ENCODE results near the gene MYMX.
"Not testable (repeated sequence)": the region's sequence is repeated elsewhere in the genome, so short reads cannot be mapped to it uniquely, and the experiment has no call there.

Gene MYMX

GRCh38 chr6:44221291-44221960, 4.7 kb downstream of the MYMX start:
- peak; percentile 8 for DNase-seq

DNA sequence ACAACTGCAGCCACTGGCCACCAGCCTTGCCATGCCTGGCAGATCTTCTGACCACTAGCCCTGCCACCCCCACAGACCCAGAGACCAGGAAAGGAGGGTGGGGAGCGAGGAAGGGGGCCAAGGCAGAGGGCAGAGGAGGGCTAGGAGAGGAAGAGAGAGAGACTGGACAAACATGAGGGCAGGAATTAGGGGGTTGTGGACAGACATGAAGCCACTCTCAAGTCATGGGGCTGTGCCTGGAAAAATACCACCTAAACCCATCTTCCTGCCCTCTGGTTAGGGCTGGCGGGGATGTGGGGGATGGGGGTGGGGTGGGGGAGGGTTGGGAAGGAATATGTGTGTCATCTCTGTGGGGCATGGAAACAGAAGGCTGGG, 5.2 kb downstream of the MYMX start:
- no peak for DNase-seq

DNA sequence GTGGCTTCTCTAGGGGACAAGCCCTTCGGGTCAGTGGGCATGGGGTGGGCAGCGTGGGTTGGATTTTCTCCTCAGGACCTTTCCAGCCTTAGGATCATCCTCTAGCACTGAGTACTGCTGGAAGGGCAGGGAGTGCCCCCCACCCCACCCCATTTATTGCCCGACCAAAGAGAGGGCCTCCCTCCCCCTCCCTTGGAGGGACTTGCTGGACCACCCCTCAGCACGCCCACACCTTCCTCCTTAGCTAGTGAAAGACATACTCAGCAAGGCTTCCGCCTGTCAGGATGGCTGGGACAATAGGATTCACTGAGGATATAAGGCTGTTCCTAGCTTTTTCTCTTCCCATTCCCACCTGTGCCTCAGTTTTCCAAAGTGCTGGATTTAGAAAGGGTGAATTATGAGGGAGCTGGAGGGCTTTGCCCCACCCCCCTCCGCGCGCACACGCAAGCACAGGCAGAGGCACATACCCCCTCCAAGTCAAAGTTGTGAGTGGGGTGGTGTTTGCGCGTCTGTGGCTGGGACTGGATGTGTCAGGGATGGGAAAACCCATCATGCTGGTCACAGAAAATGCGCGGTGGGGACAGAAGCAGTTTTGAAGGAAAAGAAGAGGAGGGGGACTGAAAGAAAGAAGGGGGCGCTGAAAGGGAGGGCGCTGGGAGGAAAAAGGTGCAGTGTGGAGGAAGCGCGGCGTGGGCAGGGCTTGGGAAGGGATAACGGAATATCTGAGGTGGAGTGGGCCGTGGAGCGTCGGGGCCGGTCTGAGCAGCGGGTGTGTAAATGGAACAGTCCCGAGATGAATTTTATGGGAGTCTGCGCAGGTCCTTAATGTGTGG, 6.0 kb downstream of the MYMX start:
- DNase-seq = no peak

DNA sequence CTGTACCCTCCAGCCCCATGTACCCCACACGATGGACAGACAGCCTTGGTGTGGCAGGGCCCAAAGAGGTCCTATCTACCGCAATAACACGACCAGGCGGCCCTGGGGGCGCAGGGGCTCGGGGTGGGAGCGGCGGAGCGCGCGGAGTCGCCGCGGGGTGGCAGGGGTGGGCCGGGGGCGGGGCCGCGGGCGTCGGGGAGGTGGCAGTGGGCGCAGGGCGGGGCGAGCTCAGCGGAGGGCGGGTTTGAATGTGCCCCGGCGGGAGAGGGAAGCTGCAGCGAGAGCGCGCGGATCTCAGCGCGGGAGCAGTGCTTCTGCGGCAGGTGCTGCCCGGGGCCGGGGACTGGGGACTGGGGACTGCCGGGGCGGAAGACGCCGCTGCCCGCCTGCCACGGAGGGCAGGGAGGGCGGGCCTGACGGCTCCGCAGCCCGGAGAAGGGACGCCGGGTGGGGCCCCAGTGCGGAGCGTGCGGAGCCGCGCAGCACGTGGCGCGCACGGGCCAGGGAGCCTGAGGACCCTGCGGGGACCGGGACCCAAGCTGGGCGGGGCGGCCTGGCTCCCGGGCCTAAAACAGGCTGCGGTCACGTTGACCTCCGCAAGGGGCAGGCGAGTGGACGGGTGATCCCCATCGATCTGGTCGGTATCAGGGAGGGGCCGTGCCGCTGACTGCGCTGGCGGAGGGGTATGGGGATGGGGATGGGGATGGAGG, 6.7 kb downstream of the MYMX start, which contains the start of gene SLC29A1:
Gene SLC29A1 (plus strand): TSS at position 277 of the 710 bp plus-strand sequence. CDS start 3,719 bp downstream, outside the sequence.
- DNase-seq = no peak

GRCh38 chr6:44224029-44224964, 7.6 kb downstream of the MYMX start:
- no peak for DNase-seq

DNA sequence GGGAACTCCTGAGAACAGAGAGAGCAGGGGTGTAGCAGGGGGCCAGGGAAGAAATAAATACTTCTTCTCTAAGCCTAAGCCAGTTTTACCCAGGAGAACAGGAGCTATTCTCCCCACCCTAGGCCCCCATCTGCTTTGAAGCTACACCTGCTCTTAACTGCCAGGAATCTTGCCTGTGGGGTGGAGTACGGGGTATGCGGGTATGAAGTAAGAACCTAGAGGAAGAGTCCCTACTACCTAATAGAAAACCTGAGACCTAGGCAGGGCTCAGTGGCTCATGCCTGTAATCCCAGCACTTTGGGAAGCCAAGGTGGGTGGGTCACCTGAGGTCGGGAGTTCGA, 8.2 kb downstream of the MYMX start:
- DNase-seq = no peak

GRCh38 chr6:44225579-44226325, 9.0 kb downstream of the MYMX start:
- DNase-seq = no peak

DNA sequence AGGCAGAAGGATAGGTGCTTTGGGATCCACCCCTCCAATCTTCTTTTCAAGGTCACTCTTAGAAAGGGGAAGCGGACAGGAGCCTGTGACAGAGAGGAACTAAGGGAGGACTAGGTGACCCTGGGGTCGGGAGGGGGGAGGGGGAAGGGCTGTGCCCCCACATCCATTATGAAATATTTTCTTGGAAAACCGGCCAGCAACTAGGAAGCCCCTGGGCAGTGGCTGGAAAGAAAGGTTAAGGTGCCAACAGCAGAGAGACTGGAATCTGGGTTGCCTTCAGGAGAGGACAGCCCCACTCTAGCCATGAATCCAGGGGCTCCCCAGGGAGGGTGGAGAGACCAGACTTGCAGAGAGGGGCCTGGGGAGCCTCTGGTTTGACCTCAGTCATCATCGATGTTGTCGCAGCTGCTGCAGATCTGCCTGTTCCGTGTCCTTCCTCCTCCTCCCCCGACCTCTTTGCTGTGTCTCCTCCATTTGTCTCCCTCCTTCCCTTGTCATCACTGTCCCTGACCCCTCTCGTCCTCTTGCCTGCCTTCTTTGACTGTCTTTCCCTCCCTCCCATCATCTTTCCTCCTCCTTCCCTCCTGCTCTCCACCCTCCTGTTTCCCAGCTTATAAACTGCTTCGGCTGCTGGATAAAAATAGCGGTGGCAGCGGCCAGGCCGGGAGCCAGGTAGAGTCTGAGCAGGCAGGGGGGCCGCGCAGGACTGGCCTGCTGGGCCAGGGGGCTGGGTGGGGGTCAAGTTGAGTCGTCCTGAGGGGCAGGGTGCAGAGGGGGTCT, 9.8 kb downstream of the MYMX start:
- DNase-seq = no peak

DNA sequence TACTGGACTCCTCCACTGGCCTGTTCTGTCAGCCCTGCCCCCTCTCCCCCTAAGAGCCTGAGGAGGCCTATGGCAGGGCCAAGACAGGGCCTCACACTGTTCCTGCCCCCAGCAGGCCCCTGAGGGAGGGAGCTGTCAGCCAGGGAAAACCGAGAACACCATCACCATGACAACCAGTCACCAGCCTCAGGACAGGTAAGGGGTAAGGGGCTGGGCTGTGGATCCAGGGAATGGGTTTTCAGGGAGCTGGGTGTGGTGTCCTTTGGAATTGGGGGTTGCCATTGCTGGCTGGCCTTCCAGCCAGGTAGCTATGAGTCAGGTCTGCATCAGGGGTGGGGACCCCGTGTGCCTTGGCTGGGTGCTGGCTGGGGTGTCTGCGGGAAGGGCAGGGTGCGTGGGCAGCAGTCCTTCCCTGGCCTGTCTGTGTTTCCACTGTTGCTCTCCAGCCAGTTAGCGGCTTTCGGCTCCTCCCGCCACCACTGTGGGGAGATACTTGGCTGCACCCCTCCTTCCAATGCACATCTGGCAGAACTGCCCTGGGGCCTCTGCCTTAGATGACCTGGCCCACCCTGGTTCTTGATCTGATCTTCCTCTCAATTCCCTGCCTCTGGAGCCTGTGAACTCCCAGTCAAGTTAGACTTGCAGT, 10.5 kb downstream of the MYMX start:
- DNase-seq = no peak

DNA sequence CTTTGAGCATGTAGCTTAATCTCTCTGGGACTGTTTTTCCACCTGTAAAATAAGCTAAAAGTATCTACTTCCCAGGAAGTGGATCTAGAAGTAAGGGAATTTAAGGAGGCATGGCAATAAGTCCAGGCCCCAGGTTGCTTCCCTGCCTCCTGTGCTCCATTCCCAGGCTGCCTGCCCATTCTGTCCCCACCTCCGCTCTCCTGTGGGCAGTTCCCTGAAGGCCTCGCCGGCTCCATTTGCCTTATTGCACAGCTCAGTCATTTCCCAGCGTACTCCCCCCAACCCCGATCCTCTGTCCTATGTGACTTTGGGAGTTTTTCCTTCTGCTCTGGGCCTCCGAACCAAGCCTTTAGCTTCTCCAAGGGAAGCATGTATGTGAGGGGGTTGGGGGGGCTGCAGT, 11.3 kb downstream of the MYMX start:
- DNase-seq = no peak

- DNase-seq = no peak
Measured at GRCh38 chr6:44228433-44228832, 11.7 kb downstream of the MYMX start.

GRCh38 chr6:44228836-44229235, 12.1 kb downstream of the MYMX start:
- DNase-seq = no peak

DNA sequence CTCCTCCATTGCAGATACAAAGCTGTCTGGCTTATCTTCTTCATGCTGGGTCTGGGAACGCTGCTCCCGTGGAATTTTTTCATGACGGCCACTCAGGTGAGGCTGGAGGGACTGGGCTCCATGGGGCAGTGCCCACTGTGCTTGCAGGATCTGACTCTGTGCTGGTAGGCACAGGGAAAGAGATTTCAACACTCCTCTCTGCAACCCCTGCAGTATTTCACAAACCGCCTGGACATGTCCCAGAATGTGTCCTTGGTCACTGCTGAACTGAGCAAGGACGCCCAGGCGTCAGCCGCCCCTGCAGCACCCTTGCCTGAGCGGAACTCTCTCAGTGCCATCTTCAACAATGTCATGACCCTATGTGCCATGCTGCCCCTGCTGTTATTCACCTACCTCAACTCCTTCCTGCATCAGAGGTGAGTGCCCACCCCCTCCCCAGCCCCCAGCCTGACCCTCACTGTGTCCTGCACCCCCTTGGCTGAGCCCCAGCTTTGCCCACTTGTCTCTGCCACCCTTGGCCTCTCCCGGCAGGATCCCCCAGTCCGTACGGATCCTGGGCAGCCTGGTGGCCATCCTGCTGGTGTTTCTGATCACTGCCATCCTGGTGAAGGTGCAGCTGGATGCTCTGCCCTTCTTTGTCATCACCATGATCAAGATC, 12.8 kb downstream of the MYMX start:
- DNase-seq = no peak

DNA sequence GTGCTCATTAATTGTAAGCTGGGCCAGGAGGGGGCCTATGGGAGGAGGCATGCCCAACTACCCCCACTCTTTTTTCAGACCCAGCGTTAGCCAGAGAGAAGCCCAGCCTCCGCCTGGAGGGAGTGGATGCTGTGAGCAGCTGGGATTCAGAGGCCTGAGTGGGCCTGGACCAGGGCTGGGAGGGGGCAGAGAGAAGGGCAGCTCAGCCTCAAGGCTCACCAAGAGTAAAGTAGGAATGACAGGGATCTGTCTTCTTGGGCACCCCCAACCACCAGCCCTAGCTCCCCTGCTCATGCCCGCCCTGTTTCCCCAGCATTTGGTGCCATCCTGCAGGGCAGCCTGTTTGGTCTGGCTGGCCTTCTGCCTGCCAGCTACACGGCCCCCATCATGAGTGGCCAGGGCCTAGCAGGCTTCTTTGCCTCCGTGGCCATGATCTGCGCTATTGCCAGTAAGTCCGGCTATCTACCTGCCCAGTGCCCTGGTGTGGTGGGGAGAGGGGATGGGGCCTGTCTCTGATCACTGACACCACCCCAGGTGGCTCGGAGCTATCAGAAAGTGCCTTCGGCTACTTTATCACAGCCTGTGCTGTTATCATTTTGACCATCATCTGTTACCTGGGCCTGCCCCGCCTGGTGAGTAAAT, 13.4 kb downstream of the MYMX start:
- DNase-seq = no peak

GRCh38 chr6:44231426-44231825, 14.7 kb downstream of the MYMX start:
- DNase-seq = not testable (repeated sequence)

- no peak for DNase-seq
Measured at GRCh38 chr6:44232676-44233566, 16.2 kb downstream of the MYMX start.

- DNase-seq = no peak
Measured at GRCh38 chr6:44233567-44234100, 16.9 kb downstream of the MYMX start.
